Measurements from ENCODE around the gene CCDC182.

The CCDC182 gene

GRCh38 chr17:57706761-57707160 lies 38.3 kb downstream of the CCDC182 start:
- H3K4me1 ChIP-seq (ENCODE audit: insufficient read depth, low read length): no peaks in the 10 kb centered on the region
- no peaks in the 10 kb centered on the region for H4K20me1 ChIP-seq (ENCODE audit: insufficient read depth, low read length)
- H3K27me3 ChIP-seq (ENCODE audit: insufficient read depth, low read length, poor library complexity): no peaks in the 10 kb centered on the region
- H2AFZ ChIP-seq (ENCODE audit: low read depth, low read length): no peak overlapping the region
- peaks cover 4% of the 10 kb centered on the region; the same call in 1 of the 2 replicates for H3K36me3 ChIP-seq (ENCODE audit: insufficient read depth, low read length)
- TF ChIP-seq EZH2 (IDR thresholded peaks at IDR 0.05; ENCODE audit: borderline replicate concordance, low read depth, low read length, severe bottlenecking) (no peak), CTCF (IDR thresholded peaks at IDR 0.05; ENCODE audit: borderline replicate concordance, extremely low read depth, low read length, poor library complexity, severe bottlenecking) (no peak)
- no peaks in the 10 kb centered on the region for H3K79me2 ChIP-seq (ENCODE audit: insufficient read depth, low read length)
- no peak overlapping the region for H3K4me2 ChIP-seq (ENCODE audit: insufficient read depth, low read length)
- no peaks in the 10 kb centered on the region for H3K9me3 ChIP-seq (ENCODE audit: insufficient read depth, low read length, severe bottlenecking)
- H3K27ac ChIP-seq (ENCODE audit: low read length): no peak overlapping the region
- no peak for DNase-seq
- ATAC-seq (ENCODE audit: insufficient read depth, low read depth): no peak
- H3K9ac ChIP-seq (ENCODE audit: low read depth, low read length): no peak overlapping the region
- H3K4me3 ChIP-seq (ENCODE audit: low read depth in 1 of 2, low read length in 2 of 2): no peak overlapping the region

GRCh38 chr17:57705921-57706695 lies 39.0 kb downstream of the CCDC182 start:
- H3K4me3 ChIP-seq (ENCODE audit: low read depth in 1 of 2, low read length in 2 of 2): no peak overlapping the region
- H4K20me1 ChIP-seq (ENCODE audit: insufficient read depth, low read length): no peaks in the 10 kb centered on the region
- H3K9ac ChIP-seq (ENCODE audit: low read depth, low read length): no peak overlapping the region
- no peaks in the 10 kb centered on the region for H3K27me3 ChIP-seq (ENCODE audit: insufficient read depth, low read length, poor library complexity)
- no peak overlapping the region for H3K4me2 ChIP-seq (ENCODE audit: insufficient read depth, low read length)
- TF ChIP-seq EZH2 (IDR thresholded peaks at IDR 0.05; ENCODE audit: borderline replicate concordance, low read depth, low read length, severe bottlenecking) (no peak), CTCF (IDR thresholded peaks at IDR 0.05; ENCODE audit: borderline replicate concordance, extremely low read depth, low read length, poor library complexity, severe bottlenecking) (no peak)
- no peak for ATAC-seq (ENCODE audit: insufficient read depth, low read depth)
- H3K4me1 ChIP-seq (ENCODE audit: insufficient read depth, low read length): no peaks in the 10 kb centered on the region
- no peaks in the 10 kb centered on the region for H3K9me3 ChIP-seq (ENCODE audit: insufficient read depth, low read length, severe bottlenecking)
- no peaks in the 10 kb centered on the region for H3K79me2 ChIP-seq (ENCODE audit: insufficient read depth, low read length)
- H2AFZ ChIP-seq (ENCODE audit: low read depth, low read length): no peak overlapping the region
- DNase-seq: no peak
- peaks cover 4% of the 10 kb centered on the region; the same call in 1 of the 2 replicates for H3K36me3 ChIP-seq (ENCODE audit: insufficient read depth, low read length)
- H3K27ac ChIP-seq (ENCODE audit: low read length): no peak overlapping the region

GRCh38 chr17:57704448-57704847 lies 40.7 kb downstream of the CCDC182 start:
- H3K4me2 ChIP-seq (ENCODE audit: insufficient read depth, low read length): no peak overlapping the region
- H3K9me3 ChIP-seq (ENCODE audit: insufficient read depth, low read length, severe bottlenecking): no peaks in the 10 kb centered on the region
- no peak overlapping the region for H2AFZ ChIP-seq (ENCODE audit: low read depth, low read length)
- no peak overlapping the region for H3K9ac ChIP-seq (ENCODE audit: low read depth, low read length)
- H3K4me1 ChIP-seq (ENCODE audit: insufficient read depth, low read length): no peaks in the 10 kb centered on the region
- peaks cover 4% of the 10 kb centered on the region; the same call in 1 of the 2 replicates for H3K36me3 ChIP-seq (ENCODE audit: insufficient read depth, low read length)
- TF ChIP-seq CTCF (IDR thresholded peaks at IDR 0.05; ENCODE audit: borderline replicate concordance, extremely low read depth, low read length, poor library complexity, severe bottlenecking) (no peak), EZH2 (IDR thresholded peaks at IDR 0.05; ENCODE audit: borderline replicate concordance, low read depth, low read length, severe bottlenecking) (no peak)
- DNase-seq (no peak), ATAC-seq (ENCODE audit: insufficient read depth, low read depth) (no peak)
- H3K4me3 ChIP-seq (ENCODE audit: low read depth in 1 of 2, low read length in 2 of 2): no peak overlapping the region
- no peaks in the 10 kb centered on the region for H3K27me3 ChIP-seq (ENCODE audit: insufficient read depth, low read length, poor library complexity)
- H3K79me2 ChIP-seq (ENCODE audit: insufficient read depth, low read length): no peaks in the 10 kb centered on the region
- H4K20me1 ChIP-seq (ENCODE audit: insufficient read depth, low read length): no peaks in the 10 kb centered on the region
- no peak overlapping the region for H3K27ac ChIP-seq (ENCODE audit: low read length)

Data from DND-41 (cell line).